Fibroblast of villous mesenchyme (primary cell): Measurements from ENCODE around the gene GPR135. TPM values are rescaled to one million over a fixed set of nuclear protein-coding genes. Genes with fewer than 3 reads are reported as not detected.

Experiments
- DNase-seq: peaks from one replicate; pipeline ENCODE4 v3.0.0-alpha.2; 2010; ENCODE audit warnings: low read depth
- H3K4me3 ChIP-seq: 2 replicates; pipeline ENCODE4 v1.5.1; 2011; ENCODE audit warnings: low read depth, mild to moderate bottlenecking, low read length
- total RNA-seq: library from RNA; depleted of rRNA; stranded (reverse); fragments of >200 nt; gene quantifications from 2 replicates; pipeline ENCODE4 v1.2.3, GENCODE V29; 2012
- TF ChIP-seq, protein P1 (sequence below): IDR thresholded peaks from 2 replicates; pipeline ENCODE4 v1.5.1; 2012; ENCODE audit warnings: low read depth, mild to moderate bottlenecking, low read length; ENCODE audit not compliant: insufficient read depth

GPR135 gene
- total RNA-seq, 1 donor = 6.5 TPM

DNA sequence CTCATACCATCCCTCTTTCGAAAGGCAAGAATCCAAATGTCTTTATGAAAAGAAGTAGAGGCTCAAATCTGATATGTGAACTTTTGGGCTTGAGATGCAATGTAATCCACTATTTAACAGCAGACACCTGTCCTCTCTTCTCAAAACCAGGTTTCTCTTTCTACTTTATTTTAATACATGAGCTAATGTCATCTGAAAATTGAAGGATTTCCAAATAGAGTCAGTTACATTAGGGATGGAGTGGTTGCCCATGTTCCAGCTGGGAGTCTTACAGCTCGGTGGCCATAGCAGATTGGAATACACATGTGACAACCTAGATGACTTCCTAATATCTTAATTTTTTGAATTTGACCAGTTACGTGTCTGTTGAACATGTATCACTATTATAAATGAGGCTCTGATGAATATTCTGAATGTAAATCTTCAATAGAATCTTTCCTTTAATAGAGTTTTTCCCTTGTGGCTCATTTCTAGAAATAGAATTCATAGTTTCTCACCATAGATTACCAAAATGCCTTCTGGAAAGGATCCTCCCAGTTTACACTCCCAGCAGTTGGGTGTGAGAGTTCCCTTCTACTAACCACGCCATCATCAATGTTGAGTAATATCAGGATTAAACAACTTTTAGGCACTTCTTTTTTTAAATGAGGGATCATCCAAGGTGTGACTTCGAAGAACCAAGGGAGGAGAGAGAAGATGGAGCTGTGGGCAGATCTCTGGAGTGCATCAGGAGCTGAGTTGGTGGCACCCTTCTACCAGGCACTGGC lies 49.2 kb downstream of the GPR135 start:
- TF ChIP-seq, protein P1, sequence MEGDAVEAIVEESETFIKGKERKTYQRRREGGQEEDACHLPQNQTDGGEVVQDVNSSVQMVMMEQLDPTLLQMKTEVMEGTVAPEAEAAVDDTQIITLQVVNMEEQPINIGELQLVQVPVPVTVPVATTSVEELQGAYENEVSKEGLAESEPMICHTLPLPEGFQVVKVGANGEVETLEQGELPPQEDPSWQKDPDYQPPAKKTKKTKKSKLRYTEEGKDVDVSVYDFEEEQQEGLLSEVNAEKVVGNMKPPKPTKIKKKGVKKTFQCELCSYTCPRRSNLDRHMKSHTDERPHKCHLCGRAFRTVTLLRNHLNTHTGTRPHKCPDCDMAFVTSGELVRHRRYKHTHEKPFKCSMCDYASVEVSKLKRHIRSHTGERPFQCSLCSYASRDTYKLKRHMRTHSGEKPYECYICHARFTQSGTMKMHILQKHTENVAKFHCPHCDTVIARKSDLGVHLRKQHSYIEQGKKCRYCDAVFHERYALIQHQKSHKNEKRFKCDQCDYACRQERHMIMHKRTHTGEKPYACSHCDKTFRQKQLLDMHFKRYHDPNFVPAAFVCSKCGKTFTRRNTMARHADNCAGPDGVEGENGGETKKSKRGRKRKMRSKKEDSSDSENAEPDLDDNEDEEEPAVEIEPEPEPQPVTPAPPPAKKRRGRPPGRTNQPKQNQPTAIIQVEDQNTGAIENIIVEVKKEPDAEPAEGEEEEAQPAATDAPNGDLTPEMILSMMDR = no peak
- DNase-seq = no peak
- no peak overlapping the region for H3K4me3 ChIP-seq

Other genes with a start within 250 kb of the GPR135 start
- gene L3HYPDH, start 19.0 kb upstream of the GPR135 start, total RNA-seq = 49.9 and 80.3 TPM in 2 replicates
- 76.0 and 104 TPM in 2 replicates for gene JKAMP, start 19.1 kb upstream of the GPR135 start, total RNA-seq
- not detected in 2 replicates for gene CCDC175, start 111.4 kb upstream of the GPR135 start, total RNA-seq